B cell (primary cell): ENCODE results near the gene ATG4C. TPM values are rescaled to one million over a fixed set of nuclear protein-coding genes. Genes with fewer than 3 reads are reported as not detected.

Experiments used
- ATAC-seq: fragments of 200-7000 bp; cut with Tn5 transposase; one replicate; pipeline ENCODE4 v1.10.0; 2021; ENCODE audit warnings: low read depth, mild to moderate bottlenecking, moderate number of reproducible peaks, moderate library complexity
- CTCF ChIA-PET: fragments of 350-600 bp; sonication (Branson Sonifier 250); formaldehyde crosslinking; loops from one replicate; lab custom pipeline; 2021; ENCODE audit warnings: antibody characterized with exemption, inconsistent platforms; lab: Charles Lee
- POLR2A ChIA-PET: fragments of 350-600 bp; sonication (Branson Sonifier 250); formaldehyde crosslinking; loops from one replicate; lab custom pipeline; 2021; ENCODE audit warnings: antibody characterized with exemption; lab: Charles Lee
- DNase-seq: peaks from one replicate; pipeline ENCODE4 v3.0.0; 2013
- H2AFZ ChIP-seq: 2 replicates; pipeline ENCODE4 v1.6.1; 2012; ENCODE audit warnings: mild to moderate bottlenecking, low read depth, low read length; ENCODE audit not compliant: insufficient read depth, poor library complexity, severe bottlenecking
- H3K27ac ChIP-seq, 2 donors: 1 replicate in 1 of 2; 2 replicates in 1 of 2; pipeline ENCODE4 v1.5.1; 2012 to 2013; ENCODE audit warnings: low read length in 2 of 2, mild to moderate bottlenecking in 2 of 2, moderate library complexity in 1 of 2
- H3K27me3 ChIP-seq, 4 experiments: fragments of 200-600 bp in 1 of 4; sonication (generic) in 1 of 4; replicated peaks in 1 of 4; 1 replicate in 2 of 4; 2 replicates in 2 of 4; pipeline versions ENCODE4 v1.6.1 to v1.7.0; 2013 to 2016; ENCODE audit warnings: low read length in 3 of 4, mild to moderate bottlenecking in 2 of 4, mixed read lengths in 1 of 4, moderate library complexity in 1 of 4; ENCODE audit not compliant: insufficient read depth in 4 of 4, control insufficient read depth in 3 of 4; ENCODE audit errors: control extremely low read depth in 1 of 4
- H3K36me3 ChIP-seq, 2 experiments: replicated peaks in 1 of 2; 1 replicate in 1 of 2; 2 replicates in 1 of 2; pipeline versions ENCODE4 v1.6.1 to v1.7.1; 2013; ENCODE audit warnings: low read length in 1 of 2; ENCODE audit not compliant: insufficient read depth in 2 of 2, control insufficient read depth in 1 of 2; ENCODE audit errors: control extremely low read depth in 1 of 2, extremely low read depth in 1 of 2
- H3K4me1 ChIP-seq, 2 donors: fragments of 200-600 bp in 1 of 2; sonication (generic) in 1 of 2; 1 replicate in 1 of 2; 2 replicates in 1 of 2; pipeline versions ENCODE4 v1.5.1 to v1.6.1; 2013 to 2017; ENCODE audit warnings: low read length in 2 of 2; ENCODE audit not compliant: control insufficient read depth in 2 of 2, insufficient read depth in 2 of 2
- H3K4me2 ChIP-seq: replicated peaks from 2 replicates; pipeline ENCODE3; 2012; ENCODE audit warnings: mild to moderate bottlenecking, low read depth, low read length; ENCODE audit not compliant: poor library complexity, severe bottlenecking
- H3K4me3 ChIP-seq, 5 experiments: fragments of 200-600 bp in 1 of 5; sonication (generic) in 1 of 5; 1 replicate in 3 of 5; 2 replicates in 2 of 5; pipeline versions ENCODE4 v1.5.1 to v1.7.0; 2011 to 2016; ENCODE audit warnings: low read length in 4 of 5, mild to moderate bottlenecking in 4 of 5, low read depth in 2 of 5, control low read depth in 1 of 5, moderate library complexity in 1 of 5; ENCODE audit not compliant: insufficient read depth in 1 of 5; ENCODE audit errors: control extremely low read depth in 1 of 5, extremely low read depth in 1 of 5
- H3K79me2 ChIP-seq: fragments of 200-600 bp; sonication (generic); one replicate; pipeline ENCODE4 v1.6.0; 2016; ENCODE audit warnings: low read length; ENCODE audit not compliant: control insufficient read depth, insufficient read depth
- H3K9ac ChIP-seq: fragments of 200-600 bp; sonication (generic); 2 replicates; pipeline ENCODE4 v1.6.1; 2017; ENCODE audit warnings: mild to moderate bottlenecking, low read length, moderate library complexity
- H3K9me3 ChIP-seq, 3 donors: one replicate each; pipeline versions ENCODE4 v1.6.1 to v1.7.1; 2013; ENCODE audit warnings: low read length in 2 of 3; ENCODE audit not compliant: control insufficient read depth in 2 of 3, insufficient read depth in 1 of 3; ENCODE audit errors: control extremely low read depth in 1 of 3
- H4K20me1 ChIP-seq: 2 replicates; pipeline ENCODE4 v1.6.0; 2012; ENCODE audit warnings: mild to moderate bottlenecking, low read length; ENCODE audit not compliant: insufficient read depth, control insufficient read depth, poor library complexity, severe bottlenecking
- H3K27ac Mint-ChIP-seq: one replicate; pipeline ENCODE4 v1.8.0; 2021; ENCODE audit warnings: mixed read lengths
- H3K27me3 Mint-ChIP-seq: one replicate; pipeline ENCODE4 v1.8.0; 2021; ENCODE audit warnings: mixed read lengths
- H3K4me1 Mint-ChIP-seq: one replicate; pipeline ENCODE4 v1.8.0; 2021; ENCODE audit warnings: mixed read lengths
- H3K4me3 Mint-ChIP-seq: one replicate; pipeline ENCODE4 v1.8.0; 2021; ENCODE audit warnings: mixed read lengths
- H3K9me3 Mint-ChIP-seq: one replicate; pipeline ENCODE4 v1.8.0; 2022; ENCODE audit warnings: mixed read lengths; ENCODE audit not compliant: insufficient read depth
- CTCF ChIP-seq: fragments of 200-600 bp; IDR thresholded peaks from one replicate; pipeline ENCODE4 v1.8.0; 2022; ENCODE audit warnings: antibody characterized with exemption, mild to moderate bottlenecking
- EZH2 ChIP-seq: IDR thresholded peaks from 2 replicates; pipeline ENCODE4 v1.6.1; 2012; ENCODE audit warnings: borderline replicate concordance, low read depth, mild to moderate bottlenecking, moderate library complexity, low read length; ENCODE audit not compliant: insufficient read depth, poor library complexity, severe bottlenecking
- WGBS: methylation state at CpG from one replicate; pipeline ENCODE4 v1.1.5; 2013; ENCODE audit warnings: missing lambda C conversion rate; ENCODE audit not compliant: insufficient coverage; 5-methylcytosine and 5-hydroxymethylcytosine counted together
- intact Hi-C: fragments of 100-400 bp; cut with micrococcal nuclease; formaldehyde crosslinking; loops from one replicate; pipeline ENCODE4 v1.10.0; 2022
- polyA plus RNA-seq: library from polyadenylated mRNA; depleted of rRNA; stranded (reverse); fragments of >200 nt; gene quantifications from 2 replicates; pipeline ENCODE4 v1.2.3, GENCODE V29; 2012
- total RNA-seq, 2 donors: library from RNA; stranded (reverse); fragments of 120-200 nt in 1 of 2; gene quantifications; 1 replicate in 1 of 2; 2 replicates in 1 of 2; pipeline versions ENCODE4 v1.2.3 to v1.2.4, GENCODE V29; 2013 to 2022

ATG4C gene
- total and polyA plus RNA-seq, 2 donors (not counting 1 experiment from before 2014, with no cell fraction given), result 7.1 to 30.8 TPM

- Histone ChIP-seq H3K27me3 (no peaks in the 10 kb centered on the region), H3K27ac (peak overlapping the region; percentile 45 to 59), H3K36me3 (peaks cover 7% of the 10 kb centered on the region in 2 experiments), H3K9ac (peak overlapping the region; percentile 31), H2AFZ (no peak overlapping the region), H3K79me2 (peaks cover 33% of the 10 kb centered on the region), H3K9me3 (peaks cover 0 to 2% (median 0%) of the 10 kb centered on the region in 3 donors), H3K4me3 (peak overlapping the region in 1 of 5 experiments; percentile 32), H3K4me2 (peak overlapping the region; percentile 55), H4K20me1 (no peaks in the 10 kb centered on the region), H3K4me1 (peaks cover 26 to 28% of the 10 kb centered on the region in 2 donors)
- ChIA-PET CTCF (interaction anchor here (1.0 to 1.8 kb wide), 3 partner anchors 10 to 31 kb away, joined by 3 to 16 read pairs (median 7); no protein-coding TSS in a partner anchor), POLR2A (interaction anchor here (0.8 to 1.5 kb wide), 3 partner anchors 10 to 122 kb away, joined by 4 to 11 read pairs (median 5); no protein-coding TSS in a partner anchor)
- Mint-ChIP-seq H3K4me1 (peaks cover 39% of the 10 kb centered on the region), H3K4me3 (peak overlapping the region; percentile 80), H3K27ac (peak overlapping the region; percentile 85), H3K27me3 (no peaks in the 10 kb centered on the region), H3K9me3 (no peaks in the 10 kb centered on the region)
- intact Hi-C loops, result loop anchor here (1.0 to 2.0 kb wide), 3 partner anchors 9 to 26 kb away; partner anchors contain the start of gene ATG4C
- peak; percentile 76 for ATAC-seq
- no CpG with 5 or more reads among the region's 6 CpGs for WGBS
- DNase-seq, result peak; percentile 63
- TF ChIP-seq EZH2, result no peak
- no peak for TF ChIP-seq CTCF
Measured at GRCh38 chr1:62810420-62811274, 26.7 kb downstream of the ATG4C start.

- Histone ChIP-seq H3K4me2 (no peak overlapping the region), H3K27ac (no peak overlapping the region), H2AFZ (no peak overlapping the region), H3K79me2 (no peaks in the 10 kb centered on the region), H3K9me3 (peaks cover 0 to 2% (median 0%) of the 10 kb centered on the region in 3 donors), H3K36me3 (peaks cover 0 to 6% of the 10 kb centered on the region in 2 experiments), H3K27me3 (no peaks in the 10 kb centered on the region), H3K4me1 (no peaks in the 10 kb centered on the region), H3K9ac (no peak overlapping the region), H4K20me1 (no peaks in the 10 kb centered on the region), H3K4me3 (no peak overlapping the region)
- no peak for TF ChIP-seq EZH2
- no peak for TF ChIP-seq CTCF
- POLR2A ChIA-PET, result no interaction called here
- no peak for ATAC-seq
- H3K4me3 Mint-ChIP-seq, result no peak overlapping the region
- intact Hi-C loops, result no loop called here
- H3K27ac Mint-ChIP-seq, result no peak overlapping the region
- peaks cover 7% of the 10 kb centered on the region for H3K9me3 Mint-ChIP-seq
- H3K27me3 Mint-ChIP-seq, result no peaks in the 10 kb centered on the region
- H3K4me1 Mint-ChIP-seq, result peaks cover 4% of the 10 kb centered on the region
- 100% methylated on average over 1 of the region's 4 CpGs for WGBS
- no peak for DNase-seq
- CTCF ChIA-PET, result no interaction called here
Measured at GRCh38 chr1:62823556-62823955, 39.6 kb downstream of the ATG4C start.
